Measurements from ENCODE around the gene COBL. TPM values are rescaled to one million over a fixed set of nuclear protein-coding genes. Genes with fewer than 3 reads are reported as not detected.

COBL gene
- total and polyA plus RNA-seq, 2 donors (not counting 3 experiments of a cell fraction or from before 2014, with no cell fraction given), result 0.11 TPM; not detected in 1

- FAIRE-seq, result no peak
- no peak overlapping the region for H3K4me3 ChIP-seq (replicated peaks in 1 of 3; ENCODE audit: insufficient read depth in 1 of 3, low read depth in 1 of 3, low read length in 3 of 3)
- intact Hi-C loops (cut with micrococcal nuclease) (no loop called here), dilution Hi-C loops (cut with MboI; ENCODE audit: extremely low pct_ligation_motif_present, low sequenced_read_pairs) (no loop called here)
- H2AFZ ChIP-seq (ENCODE audit: low read depth, low read length), result no peak overlapping the region
- no TSS peak for BruUV-seq (replicated peaks)
- no peaks in the 10 kb centered on the region for H3K36me3 ChIP-seq (ENCODE audit: control insufficient read depth in 2 of 2, extremely low read depth in 1 of 2, insufficient read depth in 2 of 2, low read length in 2 of 2)
- H3K4me1 ChIP-seq (ENCODE audit: control insufficient read depth, extremely low read depth, insufficient read depth, low read length), result peaks cover 3% of the 10 kb centered on the region
- no peak overlapping the region for H3K9ac ChIP-seq (replicated peaks; ENCODE audit: extremely low read depth, insufficient read depth, low read length)
- TF ChIP-seq MYC (IDR thresholded peaks at IDR 0.05; ENCODE audit: low read depth, low read length) (no peak), JUN (IDR thresholded peaks at IDR 0.05; ENCODE audit: borderline replicate concordance, insufficient read depth, insufficient read length, low read depth) (no peak), POLR2AphosphoS5 (IDR thresholded peaks at IDR 0.05; ENCODE audit: insufficient read depth, low read depth, low read length) (no peak), EZH2 (IDR thresholded peaks at IDR 0.05; ENCODE audit: borderline replicate concordance, low read depth, low read length, severe bottlenecking) (peak; percentile 22)
- no peak for DNase-seq (ENCODE audit: low read depth, low spot score)
- ChIA-PET POLR2A (no interaction called here), CTCF (no interaction called here)
- H3K4me2 ChIP-seq (ENCODE audit: insufficient read depth, low read length), result no peak overlapping the region
- no peaks in the 10 kb centered on the region for H3K9me3 ChIP-seq (replicated peaks; ENCODE audit: control insufficient read depth, insufficient read depth, low read length)
- no peaks in the 10 kb centered on the region for H3K79me2 ChIP-seq (ENCODE audit: control insufficient read depth, insufficient read depth, low read length)
- no peaks in the 10 kb centered on the region for H4K20me1 ChIP-seq (replicated peaks; ENCODE audit: control insufficient read depth, extremely low read depth, insufficient read depth, low read length)
- H3K27ac ChIP-seq (ENCODE audit: insufficient read depth, low read depth, low read length), result no peak overlapping the region
- peaks cover 23 to 33% of the 10 kb centered on the region in 2 experiments for H3K27me3 ChIP-seq (ENCODE audit: control insufficient read depth in 2 of 2, insufficient read depth in 2 of 2, low read length in 2 of 2)
- H3K9me1 ChIP-seq (replicated peaks; ENCODE audit: control insufficient read depth, extremely low read depth, insufficient read depth, low read length), result no peaks in the 10 kb centered on the region
Observed at GRCh38 chr7:51317582-51317910, 937 bp upstream of the COBL start.

DNA sequence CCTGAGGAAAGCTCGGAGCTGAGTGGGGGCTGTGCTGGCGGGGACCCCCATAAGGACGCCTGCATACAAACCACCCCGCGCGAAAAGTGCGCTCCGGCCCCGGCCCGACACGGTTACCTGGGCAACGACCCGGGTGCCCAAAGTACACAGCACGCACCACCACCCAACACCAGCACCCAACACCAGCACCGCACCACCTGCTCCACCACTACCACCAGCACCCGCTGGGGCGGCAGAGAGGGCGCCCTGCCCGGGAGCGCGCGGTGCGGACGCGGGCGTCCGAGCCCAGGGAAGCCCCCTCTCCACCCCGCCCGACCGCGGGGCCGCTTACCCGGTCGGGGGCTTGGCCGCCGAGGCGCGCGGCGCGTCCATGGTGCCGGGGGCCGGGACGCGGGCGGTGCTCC lies 345 bp downstream of the COBL start:
- H2AFZ ChIP-seq (ENCODE audit: low read depth, low read length), result no peak overlapping the region
- intact Hi-C loops (cut with micrococcal nuclease), result no loop called here

More for the DNA sequence above, 345 bp downstream of the COBL start:
- Histone ChIP-seq H3K9me3 (replicated peaks; ENCODE audit: control insufficient read depth, insufficient read depth, low read length) (no peaks in the 10 kb centered on the region), H3K9ac (replicated peaks; ENCODE audit: extremely low read depth, insufficient read depth, low read length) (no peak overlapping the region), H3K27ac (ENCODE audit: insufficient read depth, low read depth, low read length) (no peak overlapping the region), H3K79me2 (ENCODE audit: control insufficient read depth, insufficient read depth, low read length) (no peaks in the 10 kb centered on the region), H4K20me1 (replicated peaks; ENCODE audit: control insufficient read depth, extremely low read depth, insufficient read depth, low read length) (no peaks in the 10 kb centered on the region), H3K9me1 (replicated peaks; ENCODE audit: control insufficient read depth, extremely low read depth, insufficient read depth, low read length) (no peaks in the 10 kb centered on the region), H3K4me3 (replicated peaks in 1 of 3; ENCODE audit: insufficient read depth in 1 of 3, low read depth in 1 of 3, low read length in 3 of 3) (peak overlapping the region in 1 of 3 experiments; percentile 23), H3K27me3 (ENCODE audit: control insufficient read depth in 2 of 2, insufficient read depth in 2 of 2, low read length in 2 of 2) (peaks cover 23 to 33% of the 10 kb centered on the region in 2 experiments), H3K4me1 (ENCODE audit: control insufficient read depth, extremely low read depth, insufficient read depth, low read length) (peaks cover 3% of the 10 kb centered on the region), H3K4me2 (ENCODE audit: insufficient read depth, low read length) (peak overlapping the region; percentile 30), H3K36me3 (ENCODE audit: control insufficient read depth in 2 of 2, extremely low read depth in 1 of 2, insufficient read depth in 2 of 2, low read length in 2 of 2) (no peaks in the 10 kb centered on the region)
- TF ChIP-seq MYC (IDR thresholded peaks at IDR 0.05; ENCODE audit: low read depth, low read length), result no peak
- TF ChIP-seq GATA2 (IDR thresholded peaks at IDR 0.05; ENCODE audit: insufficient read depth, insufficient read length, low read depth, low read length), result no peak
- TF ChIP-seq POLR2AphosphoS5 (IDR thresholded peaks at IDR 0.05; ENCODE audit: insufficient read depth, low read depth, low read length), result no peak
- TF ChIP-seq POLR2A (IDR thresholded peaks at IDR 0.05; ENCODE audit: low read depth, low read length), result no peak
- no peak for TF ChIP-seq CTCF (IDR thresholded peaks at IDR 0.05; ENCODE audit: extremely low read depth in 1 of 2, insufficient read depth in 1 of 2, low read depth in 1 of 2, low read length in 2 of 2)
- TF ChIP-seq FOS (IDR thresholded peaks at IDR 0.05; ENCODE audit: borderline replicate concordance, insufficient read depth, low read length), result no peak
- TF ChIP-seq, protein P1, sequence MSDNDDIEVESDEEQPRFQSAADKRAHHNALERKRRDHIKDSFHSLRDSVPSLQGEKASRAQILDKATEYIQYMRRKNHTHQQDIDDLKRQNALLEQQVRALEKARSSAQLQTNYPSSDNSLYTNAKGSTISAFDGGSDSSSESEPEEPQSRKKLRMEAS (IDR thresholded peaks at IDR 0.05; ENCODE audit: insufficient read depth, insufficient read length), result no peak
- no peak for TF ChIP-seq EZH2 (IDR thresholded peaks at IDR 0.05; ENCODE audit: borderline replicate concordance, low read depth, low read length, severe bottlenecking)
- TF ChIP-seq JUN (IDR thresholded peaks at IDR 0.05; ENCODE audit: borderline replicate concordance, insufficient read depth, insufficient read length, low read depth), result no peak
- dilution Hi-C loops (cut with MboI; ENCODE audit: extremely low pct_ligation_motif_present, low sequenced_read_pairs), result no loop called here
- BruUV-seq (replicated peaks), result no TSS peak
- POLR2A ChIA-PET, result no interaction called here
- CTCF ChIA-PET, result no interaction called here
- no peak for FAIRE-seq
- no peak for DNase-seq (ENCODE audit: low read depth, low spot score)
